ENCODE measurements around the gene GNA14.
"Not testable (repeated sequence)": the region's sequence is repeated elsewhere in the genome, so short reads cannot be mapped to it uniquely, and the experiment has no call there.

Gene GNA14

GRCh38 chr9:77422969-77423368, 225.2 kb downstream of the GNA14 start:
- in situ Hi-C loops (cut with MboI; ENCODE audit: low sequenced_read_pairs): no loop called here

DNA sequence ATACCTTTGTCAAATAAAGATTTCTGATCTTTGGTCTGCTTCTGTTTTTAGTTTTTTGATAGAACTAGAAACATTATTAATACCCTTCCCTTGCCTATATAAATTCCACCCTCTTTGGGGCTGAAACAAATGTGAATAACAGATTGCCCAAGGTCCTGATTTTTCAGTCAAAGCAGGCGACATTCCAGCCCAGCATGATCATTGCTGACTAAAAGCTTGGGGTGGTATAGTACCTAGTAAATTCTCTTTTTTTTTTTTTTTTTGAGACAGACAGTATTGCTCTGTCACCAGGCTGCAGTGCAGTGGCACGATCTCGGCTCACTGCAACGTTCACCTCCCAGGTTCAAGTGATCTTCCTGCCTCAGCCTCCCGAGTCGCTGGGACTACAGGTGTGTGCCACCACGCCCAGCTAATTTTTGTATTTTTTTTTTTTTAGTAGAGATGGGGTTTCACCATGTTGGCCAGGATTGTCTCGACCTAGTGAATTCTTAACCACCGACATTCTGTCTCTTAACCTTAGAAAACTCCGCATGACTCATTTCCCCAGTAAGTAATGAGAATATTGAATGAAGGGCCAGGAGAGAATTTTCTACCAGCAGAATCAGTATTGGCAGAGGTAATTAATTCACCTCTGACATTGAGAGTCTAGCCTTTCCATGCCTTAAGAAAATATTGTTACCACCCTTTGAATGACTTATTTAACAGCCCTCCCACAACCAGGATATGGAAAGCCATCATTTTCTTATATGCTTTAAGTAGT, 226.4 kb downstream of the GNA14 start:
- in situ Hi-C loops (cut with MboI; ENCODE audit: low sequenced_read_pairs): no loop called here

GRCh38 chr9:77420641-77421040, 227.5 kb downstream of the GNA14 start:
- in situ Hi-C loops (cut with MboI; ENCODE audit: low sequenced_read_pairs): no loop called here

- in situ Hi-C loops (cut with MboI; ENCODE audit: low sequenced_read_pairs): no loop called here
These were observed 229.9 kb downstream of the GNA14 start for GRCh38 chr9:77418226-77418625.

- in situ Hi-C loops (cut with MboI; ENCODE audit: low sequenced_read_pairs): no loop called here
These were observed 230.6 kb downstream of the GNA14 start for GRCh38 chr9:77417566-77417965.

DNA sequence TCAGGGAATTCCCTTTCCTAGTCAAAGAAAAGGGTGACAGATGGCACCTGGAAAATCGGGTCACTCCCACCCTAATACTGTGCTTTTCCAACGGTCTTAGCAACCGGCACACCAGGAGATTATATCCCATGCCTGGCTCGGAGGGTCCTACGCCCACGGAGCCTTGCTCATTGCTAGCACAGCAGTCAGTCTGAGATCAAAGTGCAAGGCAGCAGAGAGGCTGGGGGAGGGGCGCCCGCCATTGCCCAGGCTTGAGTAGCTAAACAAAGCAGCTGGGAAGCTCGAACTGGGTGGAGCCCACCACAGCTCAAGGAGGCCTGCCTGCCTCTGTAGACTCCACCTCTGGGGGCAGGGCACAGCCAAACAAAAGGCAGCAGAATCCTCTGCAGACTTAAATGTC, 239.6 kb downstream of the GNA14 start:
- in situ Hi-C loops (cut with MboI; ENCODE audit: low sequenced_read_pairs): not testable (repeated sequence)

DNA sequence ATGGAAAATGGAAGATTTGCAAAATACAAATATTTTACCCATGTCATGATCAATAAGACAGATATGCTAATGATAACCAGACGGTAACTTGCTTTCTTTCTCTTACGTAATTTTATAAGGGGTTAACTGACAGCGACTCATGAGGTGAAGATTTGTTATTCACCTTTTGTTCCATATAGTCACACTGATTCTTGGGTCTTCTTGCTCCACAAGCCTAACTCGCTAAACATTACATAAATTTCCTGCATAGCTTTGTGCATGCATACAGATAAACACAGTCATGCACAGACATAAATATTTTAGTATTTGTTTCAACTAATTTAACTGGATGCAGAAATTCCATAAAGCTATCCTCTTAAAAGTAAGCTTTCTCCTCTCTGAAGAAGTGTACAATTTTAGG, 244.9 kb downstream of the GNA14 start:
- in situ Hi-C loops (cut with MboI; ENCODE audit: low sequenced_read_pairs): no loop called here

DNA sequence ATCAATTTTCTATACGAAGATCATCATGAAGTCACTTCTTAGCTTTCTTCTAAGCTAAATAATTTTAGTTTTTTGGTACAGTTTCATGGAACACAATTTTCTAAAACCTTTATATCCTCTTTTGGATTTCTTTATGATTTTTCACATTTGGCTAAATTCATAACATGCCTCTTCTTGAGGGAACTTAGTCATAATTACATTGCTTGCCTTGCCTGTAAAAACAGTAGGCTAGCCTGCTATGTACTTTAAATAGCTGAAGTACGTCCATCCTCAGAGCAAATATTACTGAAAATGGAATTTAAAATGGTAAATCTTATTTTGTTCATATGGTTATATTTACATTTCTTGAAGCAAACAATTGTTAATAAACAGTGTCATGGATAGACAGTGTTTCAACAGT, 245.8 kb downstream of the GNA14 start:
- in situ Hi-C loops (cut with MboI; ENCODE audit: low sequenced_read_pairs): no loop called here

GRCh38 chr9:77399964-77400363, 248.2 kb downstream of the GNA14 start:
- in situ Hi-C loops (cut with MboI; ENCODE audit: low sequenced_read_pairs): no loop called here

DNA sequence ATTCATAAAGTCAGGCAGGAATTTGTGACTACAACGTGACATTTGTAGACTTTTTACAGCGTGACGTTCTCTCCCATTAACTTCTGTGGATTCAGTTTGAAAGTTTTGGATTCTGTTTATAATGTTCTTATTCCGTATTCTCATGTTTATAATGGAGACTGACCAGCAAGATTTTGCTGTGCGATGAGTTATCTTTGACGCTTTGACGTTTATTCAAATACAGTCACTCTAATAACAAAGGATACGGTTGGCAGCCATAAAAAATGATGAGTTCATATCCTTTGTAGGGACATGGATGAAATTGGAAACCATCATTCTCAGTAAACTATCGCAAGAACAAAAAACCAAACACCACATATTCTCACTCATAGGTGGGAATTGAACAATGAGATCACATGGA, 249.5 kb downstream of the GNA14 start:
- in situ Hi-C loops (cut with MboI; ENCODE audit: low sequenced_read_pairs): not testable (repeated sequence)

GRCh38 chr9:77392328-77392727, 255.8 kb downstream of the GNA14 start:
- in situ Hi-C loops (cut with MboI; ENCODE audit: low sequenced_read_pairs): no loop called here

GRCh38 chr9:77391834-77392233, 256.3 kb downstream of the GNA14 start:
- in situ Hi-C loops (cut with MboI; ENCODE audit: low sequenced_read_pairs): no loop called here

DNA sequence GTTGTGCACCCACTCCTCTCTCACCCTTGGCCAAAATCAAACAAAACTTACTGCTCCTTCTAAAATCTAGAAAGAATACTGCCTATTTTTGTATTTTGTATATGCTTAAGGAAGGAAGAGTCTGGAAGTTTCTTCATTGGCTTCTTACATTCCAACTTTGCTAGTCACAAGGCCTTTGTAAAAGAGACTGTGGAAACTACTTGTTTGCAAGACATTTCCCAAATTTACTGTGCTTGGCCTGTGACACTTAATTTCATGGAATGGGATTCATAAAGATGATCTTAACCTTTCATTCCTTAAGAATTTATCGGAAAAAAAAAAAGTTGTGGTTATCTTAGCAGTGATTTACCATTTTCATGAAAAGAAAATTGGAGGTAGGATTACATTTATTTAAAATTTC, 261.9 kb downstream of the GNA14 start:
- in situ Hi-C loops (cut with MboI; ENCODE audit: low sequenced_read_pairs): no loop called here

GRCh38 chr9:77384406-77384805, 263.7 kb downstream of the GNA14 start:
- in situ Hi-C loops (cut with MboI; ENCODE audit: low sequenced_read_pairs): no loop called here

- in situ Hi-C loops (cut with MboI; ENCODE audit: low sequenced_read_pairs): no loop called here
These were observed 272.1 kb downstream of the GNA14 start for GRCh38 chr9:77375956-77376532.

- in situ Hi-C loops (cut with MboI; ENCODE audit: low sequenced_read_pairs): no loop called here
These were observed 273.9 kb downstream of the GNA14 start for GRCh38 chr9:77374266-77374665.
